Adrenal gland (tissue), 5 donors: ENCODE results near the gene CFAP141.

Experiments
- CTCF ChIP-seq, 6 experiments: fragments of 450-650 bp in 4 of 6; fragments of 200-600 bp in 2 of 6; sonication (generic) in 1 of 6; IDR thresholded peaks; 1 replicate in 5 of 6; 2 replicates in 1 of 6; pipeline versions ENCODE4 v1.5.1 to v1.8.0; 2016 to 2021; ENCODE audit warnings: antibody characterized with exemption in 6 of 6, mild to moderate bottlenecking in 2 of 6, moderate library complexity in 1 of 6
- POLR2A ChIP-seq, 2 donors: fragments of 450-650 bp; IDR thresholded peaks; one replicate each; pipeline ENCODE4 v1.6.1; 2017; ENCODE audit warnings: antibody characterized with exemption in 2 of 2, mild to moderate bottlenecking in 2 of 2, moderate library complexity in 1 of 2
- donor health status: DM: no; HTN: no; CAD: no.

- TF ChIP-seq CTCF (IDR thresholded peaks at IDR 0.05): no peak
- no peak for TF ChIP-seq POLR2A (IDR thresholded peaks at IDR 0.05)
Observed at GRCh38 chr1:154159554-154159953, 46.6 kb downstream of the CFAP141 start.
